ENCODE results near the gene PACRG. TPM values are rescaled to one million over a fixed set of nuclear protein-coding genes. Genes with fewer than 3 reads are reported as not detected.

Gene PACRG
- polyA plus RNA-seq, 1 of the 3 experiments (the other 2 are of a cell fraction): 0.56 TPM

DNA sequence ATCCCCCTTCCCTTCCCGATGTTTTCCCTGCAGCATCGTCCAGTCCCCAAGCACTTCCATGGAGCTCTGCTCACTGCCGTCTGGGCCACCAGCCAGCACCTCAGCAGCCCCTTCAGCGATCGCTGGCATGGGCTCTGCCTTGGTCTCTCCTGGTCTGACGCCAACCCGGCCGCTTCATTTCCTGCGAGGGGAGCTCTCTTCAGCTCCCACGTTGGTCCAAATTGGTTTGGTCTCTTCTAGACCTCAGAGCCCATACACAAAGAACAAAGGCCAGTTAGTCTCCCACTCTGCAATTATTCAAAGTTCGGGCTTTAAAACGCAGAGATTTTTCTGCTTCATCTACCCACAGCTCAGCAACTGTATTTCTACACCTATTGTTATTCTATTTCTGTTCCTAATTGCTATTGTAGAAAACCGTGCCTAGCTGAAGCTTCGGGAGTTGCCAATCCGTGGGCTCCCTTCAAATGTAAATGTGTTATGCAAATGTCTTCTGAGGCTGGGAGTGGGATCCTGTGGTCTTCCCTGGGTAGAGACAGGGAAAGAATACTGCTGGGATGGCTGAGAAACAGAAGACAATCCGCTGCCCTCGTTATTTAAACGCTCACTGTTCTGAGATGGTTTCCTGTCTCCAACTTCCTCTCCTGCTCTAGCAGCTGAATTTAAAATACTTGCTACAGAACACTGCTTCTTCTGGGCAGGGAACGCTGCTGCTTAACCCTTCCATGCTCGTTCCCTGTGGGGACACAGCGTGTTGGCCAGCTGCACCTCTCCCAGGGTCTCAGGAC is 532.5 kb downstream of the PACRG start:
- H3K4me1 ChIP-seq (ENCODE audit: control insufficient read depth in 1 of 2, insufficient read depth in 2 of 2, low read depth in 1 of 2, low read length in 1 of 2): no peaks in the 10 kb centered on the region; a peak in 1 of 4 replicates
- no peaks in the 10 kb centered on the region for H3K36me3 ChIP-seq (replicated peaks in 1 of 2; ENCODE audit: control insufficient read depth in 1 of 2, insufficient read depth in 2 of 2, low read length in 1 of 2)
- H3K27me3 ChIP-seq (ENCODE audit: insufficient read depth): no peaks in the 10 kb centered on the region
- H3F3A ChIP-seq (replicated peaks; ENCODE audit: insufficient read depth): no peaks in the 10 kb centered on the region
- no peak overlapping the region for H3K4me3 ChIP-seq (ENCODE audit: low read depth in 2 of 2, low read length in 1 of 2)
- no peak overlapping the region for H2AFZ ChIP-seq (ENCODE audit: low read depth)
- no peaks in the 10 kb centered on the region for H3K9me3 ChIP-seq
- no peak overlapping the region for H3K9ac ChIP-seq
- no peaks in the 10 kb centered on the region for H3K79me2 ChIP-seq (ENCODE audit: insufficient read depth)
- no peak overlapping the region for H3K4me2 ChIP-seq
- H3K27ac ChIP-seq (ENCODE audit: low read depth in 2 of 2, low read length in 1 of 2): no peak overlapping the region
- no peak for DNase-seq
- no peaks in the 10 kb centered on the region for H3K9me2 ChIP-seq
- TF ChIP-seq JUND (IDR thresholded peaks at IDR 0.05) (no peak), RAD21 (IDR thresholded peaks at IDR 0.05; ENCODE audit: low read length) (no peak), TCF12 (IDR thresholded peaks at IDR 0.05) (no peak), RCOR1 (IDR thresholded peaks at IDR 0.05; ENCODE audit: low read length) (no peak), YY1 (IDR thresholded peaks at IDR 0.05; ENCODE audit: low read depth) (no peak), CHD2 (IDR thresholded peaks at IDR 0.05; ENCODE audit: low read length, partially characterized antibody) (no peak), EP300 (IDR thresholded peaks at IDR 0.05; ENCODE audit: borderline replicate concordance in 1 of 2, low read depth in 1 of 2, low read length in 1 of 2) (no peak), NRF1 (IDR thresholded peaks at IDR 0.05; ENCODE audit: low read depth, low read length) (no peak), ELF1 (IDR thresholded peaks at IDR 0.05) (no peak), RFX5 (IDR thresholded peaks at IDR 0.05; ENCODE audit: low read length) (no peak), MEF2A (IDR thresholded peaks at IDR 0.05; ENCODE audit: borderline replicate concordance, low read depth) (no peak), TAF1 (IDR thresholded peaks at IDR 0.05; ENCODE audit: borderline replicate concordance, low read depth, low read length) (no peak), CTCF (IDR thresholded peaks at IDR 0.05) (no peak), ZBTB33 (IDR thresholded peaks at IDR 0.05; ENCODE audit: borderline replicate concordance, low read depth) (no peak), REST (IDR thresholded peaks at IDR 0.05; ENCODE audit: low read depth, low read length) (no peak), FOSL2 (IDR thresholded peaks at IDR 0.05; ENCODE audit: borderline replicate concordance, low read depth) (no peak)
- CTCF ChIA-PET: no interaction called here
- 67% methylated on average over 21 of the region's 21 CpGs for WGBS (ENCODE audit: low lambda C conversion rate)
- POLR2A ChIA-PET: no interaction called here
- no peaks in the 10 kb centered on the region for H4K20me1 ChIP-seq (ENCODE audit: insufficient read depth)
